ENCODE results near the gene SLC12A9.
A peak's percentile ranks its signal among the peaks of the same experiment; 100 is the strongest.

Gene SLC12A9

DNA sequence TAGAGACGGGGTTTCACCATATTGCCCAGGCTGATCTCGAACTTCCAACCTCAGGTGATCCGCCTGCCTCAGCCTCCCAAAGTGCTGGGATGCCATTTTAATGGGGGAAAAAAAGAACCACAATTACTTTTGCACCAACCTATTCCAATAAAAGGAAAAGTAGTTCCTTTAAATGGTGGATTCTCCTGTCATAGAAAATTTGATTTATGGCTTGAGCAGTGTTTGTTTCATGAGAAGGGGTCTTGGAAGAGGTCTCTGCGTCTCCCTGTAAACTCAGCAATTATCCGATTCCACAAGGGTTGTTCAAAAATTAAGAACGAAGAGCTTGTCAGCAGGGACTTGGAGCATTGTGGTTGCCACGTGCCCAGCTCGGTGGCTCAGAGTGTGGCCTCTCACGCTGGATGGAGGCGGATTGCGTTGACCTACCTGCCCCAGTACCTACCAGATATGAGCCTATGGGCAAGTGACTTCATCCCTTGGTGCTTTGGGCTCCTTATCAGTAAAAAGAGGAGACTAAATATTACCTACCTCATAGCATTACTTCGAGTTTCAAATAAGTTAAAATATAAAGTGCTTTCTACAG is 11.8 kb downstream of the SLC12A9 start:
- Histone ChIP-seq H3K79me2 (ENCODE audit: insufficient read depth, low read length) (no peaks in the 10 kb centered on the region), H3K9me3 (ENCODE audit: insufficient read depth, low read length) (no peaks in the 10 kb centered on the region), H3K4me2 (ENCODE audit: low read depth, low read length, poor library complexity, severe bottlenecking) (no peak overlapping the region), H3K36me3 (ENCODE audit: low read length) (no peaks in the 10 kb centered on the region), H3F3A (ENCODE audit: insufficient read depth) (0 out of 2 replicates have a peak, but pooled peaks cover 8% of the 10 kb centered on the region), H3K27me3 (ENCODE audit: low read length) (no peaks in the 10 kb centered on the region), H3K9me2 (replicated peaks; ENCODE audit: insufficient read depth, low read length) (no peaks in the 10 kb centered on the region), H3K27ac (ENCODE audit: low read depth, low read length) (no peak overlapping the region), H3K4me3 (ENCODE audit: insufficient read depth, low read length, poor library complexity, severe bottlenecking) (no peak overlapping the region), H3K9ac (ENCODE audit: low read length) (no peak overlapping the region), H4K20me1 (ENCODE audit: low read depth, low read length) (no peaks in the 10 kb centered on the region), H2AFZ (ENCODE audit: low read depth, low read length, severe bottlenecking) (no peak overlapping the region)
- TF ChIP-seq, protein P1, sequence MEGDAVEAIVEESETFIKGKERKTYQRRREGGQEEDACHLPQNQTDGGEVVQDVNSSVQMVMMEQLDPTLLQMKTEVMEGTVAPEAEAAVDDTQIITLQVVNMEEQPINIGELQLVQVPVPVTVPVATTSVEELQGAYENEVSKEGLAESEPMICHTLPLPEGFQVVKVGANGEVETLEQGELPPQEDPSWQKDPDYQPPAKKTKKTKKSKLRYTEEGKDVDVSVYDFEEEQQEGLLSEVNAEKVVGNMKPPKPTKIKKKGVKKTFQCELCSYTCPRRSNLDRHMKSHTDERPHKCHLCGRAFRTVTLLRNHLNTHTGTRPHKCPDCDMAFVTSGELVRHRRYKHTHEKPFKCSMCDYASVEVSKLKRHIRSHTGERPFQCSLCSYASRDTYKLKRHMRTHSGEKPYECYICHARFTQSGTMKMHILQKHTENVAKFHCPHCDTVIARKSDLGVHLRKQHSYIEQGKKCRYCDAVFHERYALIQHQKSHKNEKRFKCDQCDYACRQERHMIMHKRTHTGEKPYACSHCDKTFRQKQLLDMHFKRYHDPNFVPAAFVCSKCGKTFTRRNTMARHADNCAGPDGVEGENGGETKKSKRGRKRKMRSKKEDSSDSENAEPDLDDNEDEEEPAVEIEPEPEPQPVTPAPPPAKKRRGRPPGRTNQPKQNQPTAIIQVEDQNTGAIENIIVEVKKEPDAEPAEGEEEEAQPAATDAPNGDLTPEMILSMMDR (IDR thresholded peaks at IDR 0.05; ENCODE audit: insufficient read depth, low read length, poor library complexity, severe bottlenecking), result no peak
- TF ChIP-seq EZH2phosphoT487 (conservative IDR thresholded peaks at IDR 0.05; ENCODE audit: low read length), result no peak

DNA sequence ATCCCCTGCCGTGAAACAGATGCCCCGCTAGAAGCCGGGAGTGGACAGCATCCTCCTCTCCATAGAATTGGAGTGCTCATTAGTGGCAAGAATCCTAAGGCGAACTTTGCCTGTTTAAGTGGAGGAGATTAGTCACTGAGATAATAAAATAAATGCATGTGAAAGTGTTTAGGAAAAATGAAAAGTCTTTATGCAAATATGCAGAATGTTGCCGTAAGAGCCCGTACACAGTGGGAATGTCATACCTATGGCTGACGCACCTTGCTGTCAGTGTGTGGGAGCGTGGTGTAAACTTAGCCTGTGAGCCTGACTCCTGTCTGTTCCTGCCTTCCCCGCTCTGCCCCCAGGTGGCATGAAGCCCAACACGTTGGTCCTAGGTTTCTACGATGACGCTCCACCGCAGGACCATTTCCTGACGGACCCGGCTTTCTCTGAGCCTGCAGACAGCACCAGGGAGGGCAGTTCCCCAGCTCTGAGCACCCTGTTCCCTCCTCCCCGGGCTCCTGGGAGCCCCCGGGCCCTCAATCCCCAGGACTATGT is 12.9 kb downstream of the SLC12A9 start:
- no peaks in the 10 kb centered on the region for H4K20me1 ChIP-seq (ENCODE audit: low read depth, low read length)
- H2AFZ ChIP-seq (ENCODE audit: low read depth, low read length, severe bottlenecking), result no peak overlapping the region
- H3F3A ChIP-seq (ENCODE audit: insufficient read depth), result 0 out of 2 replicates have a peak, but pooled peaks cover 8% of the 10 kb centered on the region
- no peaks in the 10 kb centered on the region for H3K79me2 ChIP-seq (ENCODE audit: insufficient read depth, low read length)
- H3K9me2 ChIP-seq (replicated peaks; ENCODE audit: insufficient read depth, low read length), result no peaks in the 10 kb centered on the region
- H3K27me3 ChIP-seq (ENCODE audit: low read length), result no peaks in the 10 kb centered on the region
- no peak overlapping the region for H3K4me3 ChIP-seq (ENCODE audit: insufficient read depth, low read length, poor library complexity, severe bottlenecking)
- TF ChIP-seq, protein P1 (IDR thresholded peaks at IDR 0.05; ENCODE audit: insufficient read depth, low read length, poor library complexity, severe bottlenecking), result no peak
- TF ChIP-seq EZH2phosphoT487 (conservative IDR thresholded peaks at IDR 0.05; ENCODE audit: low read length), result no peak
- no peaks in the 10 kb centered on the region for H3K9me3 ChIP-seq (ENCODE audit: insufficient read depth, low read length)
- no peak overlapping the region for H3K9ac ChIP-seq (ENCODE audit: low read length)
- no peaks in the 10 kb centered on the region for H3K36me3 ChIP-seq (ENCODE audit: low read length)
- no peak overlapping the region for H3K27ac ChIP-seq (ENCODE audit: low read depth, low read length)
- H3K4me2 ChIP-seq (ENCODE audit: low read depth, low read length, poor library complexity, severe bottlenecking), result no peak overlapping the region

DNA sequence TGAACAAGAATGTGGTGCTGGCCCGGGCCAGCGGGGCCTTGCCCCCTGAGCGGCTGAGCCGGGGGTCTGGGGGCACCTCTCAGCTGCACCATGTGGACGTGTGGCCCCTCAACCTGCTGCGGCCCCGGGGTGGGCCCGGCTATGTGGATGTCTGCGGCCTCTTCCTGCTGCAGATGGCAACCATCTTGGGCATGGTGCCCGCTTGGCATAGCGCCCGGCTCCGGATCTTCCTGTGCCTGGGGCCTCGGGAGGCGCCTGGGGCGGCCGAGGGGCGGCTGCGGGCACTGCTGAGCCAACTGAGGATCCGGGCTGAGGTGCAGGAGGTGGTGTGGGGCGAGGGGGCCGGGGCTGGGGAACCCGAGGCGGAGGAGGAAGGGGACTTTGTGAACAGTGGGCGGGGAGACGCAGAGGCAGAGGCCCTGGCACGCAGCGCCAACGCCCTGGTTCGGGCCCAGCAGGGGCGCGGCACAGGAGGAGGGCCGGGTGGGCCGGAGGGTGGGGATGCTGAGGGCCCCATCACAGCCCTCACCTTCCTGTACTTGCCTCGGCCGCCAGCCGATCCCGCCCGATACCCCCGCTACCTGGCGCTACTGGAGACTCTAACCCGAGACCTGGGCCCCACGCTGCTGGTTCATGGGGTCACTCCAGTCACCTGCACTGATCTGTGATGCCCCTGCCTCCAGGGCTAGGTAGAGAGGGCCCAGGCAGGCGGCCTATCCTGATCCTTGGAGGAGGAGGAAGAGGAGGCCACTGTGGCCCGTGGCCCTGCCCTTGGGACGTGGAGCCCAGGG is 13.6 kb downstream of the SLC12A9 start:
- H3K9me3 ChIP-seq (ENCODE audit: insufficient read depth, low read length), result no peaks in the 10 kb centered on the region

More for the DNA sequence above, 13.6 kb downstream of the SLC12A9 start:
- no peaks in the 10 kb centered on the region for H3K27me3 ChIP-seq (ENCODE audit: low read length)
- no peaks in the 10 kb centered on the region for H3K9me2 ChIP-seq (replicated peaks; ENCODE audit: insufficient read depth, low read length)
- H3K27ac ChIP-seq (ENCODE audit: low read depth, low read length), result no peak overlapping the region
- H3F3A ChIP-seq (ENCODE audit: insufficient read depth), result 0 out of 2 replicates have a peak, but pooled peaks cover 8% of the 10 kb centered on the region
- no peak overlapping the region for H3K4me2 ChIP-seq (ENCODE audit: low read depth, low read length, poor library complexity, severe bottlenecking)
- no peaks in the 10 kb centered on the region for H3K36me3 ChIP-seq (ENCODE audit: low read length)
- H3K9ac ChIP-seq (ENCODE audit: low read length), result peak overlapping the region; percentile 72; the same call in 1 of the 2 replicates
- no peaks in the 10 kb centered on the region for H4K20me1 ChIP-seq (ENCODE audit: low read depth, low read length)
- TF ChIP-seq, protein P1 (IDR thresholded peaks at IDR 0.05; ENCODE audit: insufficient read depth, low read length, poor library complexity, severe bottlenecking), result no peak
- no peak for TF ChIP-seq EZH2phosphoT487 (conservative IDR thresholded peaks at IDR 0.05; ENCODE audit: low read length)
- H2AFZ ChIP-seq (ENCODE audit: low read depth, low read length, severe bottlenecking), result no peak overlapping the region
- no peak overlapping the region for H3K4me3 ChIP-seq (ENCODE audit: insufficient read depth, low read length, poor library complexity, severe bottlenecking)
- H3K79me2 ChIP-seq (ENCODE audit: insufficient read depth, low read length), result no peaks in the 10 kb centered on the region
